Tibial nerve (tissue), 4 donors: ENCODE results near the gene OR10A2.

Experiments used
- EP300 ChIP-seq, 2 donors: sonication (generic); formaldehyde crosslinking; IDR thresholded peaks; one replicate each; pipeline ENCODE4 v1.6.1; 2017; ENCODE audit warnings: antibody characterized with exemption in 2 of 2, mild to moderate bottlenecking in 1 of 2
- POLR2A ChIP-seq, 2 donors: fragments of 450-650 bp; IDR thresholded peaks; one replicate each; pipeline ENCODE4 v1.6.1; 2017; ENCODE audit warnings: antibody characterized with exemption in 2 of 2, mild to moderate bottlenecking in 2 of 2, moderate library complexity in 2 of 2
- TF ChIP-seq, protein P1 (sequence below), 5 experiments: fragments of 200-600 bp in 3 of 5; fragments of 450-650 bp in 2 of 5; sonication (generic) in 3 of 5; IDR thresholded peaks; one replicate each; pipeline ENCODE4 v1.5.1; 2016 to 2019; ENCODE audit warnings: antibody characterized with exemption in 5 of 5, mild to moderate bottlenecking in 3 of 5, moderate library complexity in 2 of 5

DNA sequence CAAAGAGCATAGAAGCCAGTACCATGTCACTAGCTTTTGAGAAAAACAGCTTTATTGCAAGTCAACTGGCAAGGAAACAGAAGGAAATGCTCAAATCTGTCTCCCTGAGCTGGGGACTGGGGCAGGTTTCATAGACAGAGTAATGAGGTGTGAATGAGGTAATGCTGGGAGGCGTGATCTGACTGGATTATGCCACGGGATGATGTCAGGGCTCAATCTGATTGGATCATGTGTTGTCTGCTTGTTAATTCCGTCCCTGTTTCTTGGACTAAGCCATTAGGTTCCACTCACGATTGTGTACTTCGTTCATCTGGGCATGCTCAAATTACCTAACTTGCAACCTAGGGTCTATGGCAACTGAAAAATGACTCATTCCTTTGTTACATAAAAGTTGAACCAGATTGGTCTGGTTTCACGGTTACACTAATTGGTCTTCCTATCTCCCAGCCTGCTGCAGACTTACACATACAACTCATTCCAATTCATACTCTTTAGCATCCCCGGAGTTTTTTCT lies 37.6 kb upstream of the OR10A2 start:
- TF ChIP-seq POLR2A (IDR thresholded peaks at IDR 0.05) (no peak), EP300 (IDR thresholded peaks at IDR 0.05) (no peak)
- TF ChIP-seq, protein P1, sequence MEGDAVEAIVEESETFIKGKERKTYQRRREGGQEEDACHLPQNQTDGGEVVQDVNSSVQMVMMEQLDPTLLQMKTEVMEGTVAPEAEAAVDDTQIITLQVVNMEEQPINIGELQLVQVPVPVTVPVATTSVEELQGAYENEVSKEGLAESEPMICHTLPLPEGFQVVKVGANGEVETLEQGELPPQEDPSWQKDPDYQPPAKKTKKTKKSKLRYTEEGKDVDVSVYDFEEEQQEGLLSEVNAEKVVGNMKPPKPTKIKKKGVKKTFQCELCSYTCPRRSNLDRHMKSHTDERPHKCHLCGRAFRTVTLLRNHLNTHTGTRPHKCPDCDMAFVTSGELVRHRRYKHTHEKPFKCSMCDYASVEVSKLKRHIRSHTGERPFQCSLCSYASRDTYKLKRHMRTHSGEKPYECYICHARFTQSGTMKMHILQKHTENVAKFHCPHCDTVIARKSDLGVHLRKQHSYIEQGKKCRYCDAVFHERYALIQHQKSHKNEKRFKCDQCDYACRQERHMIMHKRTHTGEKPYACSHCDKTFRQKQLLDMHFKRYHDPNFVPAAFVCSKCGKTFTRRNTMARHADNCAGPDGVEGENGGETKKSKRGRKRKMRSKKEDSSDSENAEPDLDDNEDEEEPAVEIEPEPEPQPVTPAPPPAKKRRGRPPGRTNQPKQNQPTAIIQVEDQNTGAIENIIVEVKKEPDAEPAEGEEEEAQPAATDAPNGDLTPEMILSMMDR (IDR thresholded peaks at IDR 0.05): no peak
